Stimulated activated CD8-positive, alpha-beta memory T cell treated with anti-CD3 and anti-CD28 coated beads, Interleukin-15, amount 100 ng/mL, for 24 hours (primary cell): ENCODE results near the gene MYO1E.
"Not testable (repeated sequence)": the region's sequence is repeated elsewhere in the genome, so short reads cannot be mapped to it uniquely, and the experiment has no call there.

Source experiments
- DNase-seq: peaks from one replicate; pipeline ENCODE4 v3.0.0-alpha.2; 2020; ENCODE audit warnings: low read depth

MYO1E gene

DNA sequence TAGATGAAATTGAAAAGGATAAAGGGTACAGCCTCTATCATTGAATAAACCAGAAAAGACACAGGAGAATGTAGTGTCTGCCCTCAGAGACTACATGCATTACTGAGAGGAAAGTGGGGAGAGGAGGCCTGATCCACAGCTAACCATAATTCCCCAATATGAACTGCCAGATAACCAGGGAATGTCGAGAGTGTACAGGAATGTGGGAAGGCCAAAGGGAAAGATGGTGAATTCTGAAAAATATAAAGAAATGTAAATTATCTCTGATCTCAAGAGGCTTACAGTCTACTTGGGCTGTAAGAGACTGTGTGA is 22.3 kb downstream of the MYO1E start:
- no peak for DNase-seq

DNA sequence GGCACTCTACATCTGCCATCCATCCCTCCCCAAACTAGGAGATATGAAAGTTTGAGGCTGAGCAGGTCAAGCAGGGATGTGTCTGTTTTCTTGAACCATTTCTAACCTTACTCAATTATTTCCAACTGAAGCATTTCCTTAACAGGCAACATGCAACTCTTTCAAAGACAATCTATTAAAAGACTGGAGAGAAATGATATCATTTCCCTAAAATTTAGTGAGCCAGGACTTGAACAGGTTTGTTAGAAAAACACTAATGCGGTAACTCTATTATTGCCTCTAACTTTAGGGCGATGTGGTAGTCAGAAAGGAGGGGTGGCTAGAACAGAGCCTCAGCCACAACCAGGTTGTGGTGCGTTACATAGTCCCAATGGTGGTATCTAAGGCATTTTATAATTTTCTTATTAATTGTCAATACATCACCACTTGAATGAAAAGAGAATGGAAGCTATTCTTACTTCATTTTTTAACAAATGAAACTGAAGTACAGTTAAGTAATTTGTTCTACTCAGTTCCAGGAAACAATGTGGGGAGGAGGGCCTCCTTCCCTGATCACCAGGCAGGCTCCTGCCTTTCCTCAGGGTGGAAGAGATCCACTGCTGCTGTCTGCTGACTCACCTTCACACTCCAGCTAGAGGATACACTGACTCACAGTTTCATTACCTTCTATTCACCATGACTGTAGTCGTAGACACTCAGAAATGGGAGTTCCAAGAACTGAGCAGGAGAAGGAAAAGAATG is 22.8 kb downstream of the MYO1E start:
- no peak for DNase-seq

DNA sequence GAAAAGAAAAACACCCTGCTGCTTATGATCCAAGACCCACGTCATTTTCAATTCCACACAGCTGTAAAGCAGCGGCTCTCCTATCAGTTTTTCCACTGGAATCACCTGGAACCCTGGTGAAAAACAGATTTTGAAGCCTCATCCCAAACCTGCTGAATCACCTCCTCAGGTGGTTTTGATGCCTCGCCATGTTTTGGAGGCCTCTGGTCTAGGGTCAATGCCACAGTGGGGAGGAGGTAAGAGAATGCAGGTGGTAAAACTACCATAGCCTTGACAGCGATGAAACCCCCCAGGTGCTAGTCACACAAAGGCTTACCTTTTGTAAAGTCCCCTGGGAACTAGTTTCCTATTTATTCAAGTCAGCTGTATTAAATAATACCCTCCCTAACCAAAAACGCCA is 24.8 kb downstream of the MYO1E start:
- no peak for DNase-seq

DNA sequence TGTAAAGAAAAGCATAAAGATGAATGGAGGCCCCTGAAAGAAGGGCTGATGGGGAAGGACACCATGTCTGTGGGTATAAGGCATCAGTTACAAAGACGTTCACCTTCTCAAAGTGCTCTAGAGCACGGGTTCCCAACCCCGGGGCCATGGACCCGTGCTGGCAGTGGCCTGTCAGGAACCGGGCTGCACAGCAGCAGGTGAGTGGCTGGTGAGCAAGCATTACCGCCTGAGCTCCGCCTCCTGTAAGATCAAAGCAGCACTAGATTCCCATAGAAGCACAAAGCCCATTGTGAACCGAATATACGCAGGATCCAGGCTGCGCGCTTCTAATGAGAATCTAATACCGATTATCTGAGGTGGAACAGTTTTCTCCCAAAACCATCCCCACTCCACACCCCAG is 25.7 kb downstream of the MYO1E start:
- no peak for DNase-seq

DNA sequence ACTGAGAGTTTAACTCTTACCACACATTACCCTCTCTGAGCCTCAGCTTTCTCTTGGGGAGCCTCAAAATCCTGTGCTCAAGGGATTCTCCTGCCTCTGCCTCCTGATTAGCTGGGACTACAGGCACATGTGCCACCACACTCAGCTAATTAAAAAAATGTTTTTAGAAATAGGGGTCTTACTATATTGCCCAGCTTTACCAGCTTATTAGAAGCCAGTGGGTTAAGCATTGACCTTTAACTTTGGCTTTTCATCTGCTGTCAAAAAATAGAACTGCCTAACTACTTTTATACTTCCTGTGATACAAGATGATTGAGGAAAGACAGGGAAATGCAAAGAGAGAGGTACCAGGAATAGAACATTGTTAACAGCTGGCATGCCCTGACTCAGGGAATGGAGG is 27.3 kb downstream of the MYO1E start:
- no peak for DNase-seq

DNA sequence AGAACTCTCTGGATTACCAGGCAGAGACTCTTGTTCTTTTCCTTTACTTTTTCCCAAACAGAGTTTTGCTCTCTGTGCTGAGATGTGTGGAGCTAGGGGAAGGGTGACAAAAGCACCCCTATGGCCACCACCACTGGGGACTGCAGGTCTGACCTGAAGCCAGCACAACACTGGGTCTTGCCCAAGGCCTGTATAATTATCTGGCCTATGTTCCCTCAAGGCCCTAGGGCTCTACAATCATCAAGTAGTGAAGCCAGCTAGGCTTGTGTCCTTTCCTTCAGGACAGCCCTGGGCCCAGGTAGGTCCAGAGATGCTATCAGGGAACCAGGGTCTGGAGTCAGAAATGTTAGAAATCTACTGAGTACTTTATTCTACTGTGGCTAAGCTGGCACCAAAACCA is 28.4 kb downstream of the MYO1E start:
- DNase-seq: no peak

DNA sequence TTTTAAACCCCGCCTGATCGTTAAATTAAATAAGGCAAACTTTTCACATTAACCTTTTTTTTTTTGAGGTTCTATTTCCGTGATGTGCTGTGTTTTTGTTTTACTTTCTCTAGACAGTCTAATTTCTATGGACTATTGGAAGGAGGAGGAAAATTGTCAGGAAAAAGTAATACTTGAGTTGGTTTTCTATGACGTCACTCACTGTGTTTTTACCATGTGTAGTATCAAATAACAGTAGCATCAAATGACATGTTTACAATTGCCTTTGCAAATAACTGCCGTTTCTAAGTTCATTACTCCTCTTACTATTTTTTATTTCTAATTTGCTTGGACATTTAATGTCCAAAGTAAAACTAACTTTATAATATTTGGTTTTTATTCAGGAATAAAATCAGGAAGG is 32.3 kb downstream of the MYO1E start:
- DNase-seq: no peak

DNA sequence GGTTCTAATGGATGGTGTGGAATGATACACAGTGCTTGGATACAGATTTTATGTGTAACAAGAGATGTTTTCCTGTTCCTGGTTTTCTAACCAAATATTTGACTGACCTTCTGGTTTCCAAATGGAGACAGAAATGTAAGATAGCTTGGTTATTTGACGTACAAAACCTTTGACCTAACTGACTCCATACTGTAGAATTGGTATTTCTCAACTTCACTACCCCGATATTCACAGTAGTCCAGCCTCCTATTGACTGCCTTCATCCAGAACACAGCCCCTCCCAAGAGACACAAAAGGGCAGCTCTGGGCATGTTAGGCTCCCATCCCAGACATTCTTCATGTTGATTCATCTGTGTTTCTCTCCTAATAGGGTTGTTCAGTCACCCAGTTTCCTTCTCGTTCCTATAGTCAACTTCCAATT is 33.4 kb downstream of the MYO1E start:
- DNase-seq: no peak

DNA sequence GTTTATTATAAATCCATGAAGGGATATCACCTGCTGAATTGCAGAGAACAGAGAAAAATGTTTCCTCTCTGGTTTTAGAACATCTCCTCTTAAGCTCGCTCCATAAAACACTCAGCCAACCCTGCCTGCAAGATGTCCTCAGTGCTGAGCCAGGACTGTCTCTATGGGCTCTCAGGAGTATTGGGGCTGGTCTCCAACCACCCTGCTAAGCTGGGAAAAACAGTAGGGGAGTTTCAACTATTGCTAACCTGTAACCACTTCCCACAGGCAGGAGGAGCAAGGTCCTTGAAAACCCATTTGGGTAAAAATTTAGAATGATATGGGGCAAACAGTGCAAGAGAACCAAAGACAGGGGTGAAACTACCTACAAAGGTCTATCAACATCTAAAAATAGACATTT is 34.3 kb downstream of the MYO1E start:
- no peak for DNase-seq

DNA sequence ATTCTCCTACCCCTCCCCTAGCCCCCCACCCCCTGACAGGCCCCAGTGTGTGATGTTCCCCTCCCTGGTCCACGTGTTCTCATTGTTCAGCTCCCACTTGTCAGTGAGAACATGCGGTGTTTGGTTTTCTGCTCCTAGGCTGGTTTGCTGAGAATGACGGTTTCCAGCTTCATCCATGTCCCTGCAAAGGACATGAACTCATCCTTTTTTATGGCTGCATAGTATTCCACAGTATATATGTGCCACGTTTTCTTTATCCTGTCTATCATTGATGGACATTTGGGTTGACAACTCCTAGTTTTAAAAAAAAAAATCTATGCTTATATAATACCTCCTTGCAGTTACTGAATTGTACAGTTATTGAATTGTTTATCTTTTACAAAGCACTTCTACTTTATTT is 35.9 kb downstream of the MYO1E start:
- DNase-seq: not testable (repeated sequence)

DNA sequence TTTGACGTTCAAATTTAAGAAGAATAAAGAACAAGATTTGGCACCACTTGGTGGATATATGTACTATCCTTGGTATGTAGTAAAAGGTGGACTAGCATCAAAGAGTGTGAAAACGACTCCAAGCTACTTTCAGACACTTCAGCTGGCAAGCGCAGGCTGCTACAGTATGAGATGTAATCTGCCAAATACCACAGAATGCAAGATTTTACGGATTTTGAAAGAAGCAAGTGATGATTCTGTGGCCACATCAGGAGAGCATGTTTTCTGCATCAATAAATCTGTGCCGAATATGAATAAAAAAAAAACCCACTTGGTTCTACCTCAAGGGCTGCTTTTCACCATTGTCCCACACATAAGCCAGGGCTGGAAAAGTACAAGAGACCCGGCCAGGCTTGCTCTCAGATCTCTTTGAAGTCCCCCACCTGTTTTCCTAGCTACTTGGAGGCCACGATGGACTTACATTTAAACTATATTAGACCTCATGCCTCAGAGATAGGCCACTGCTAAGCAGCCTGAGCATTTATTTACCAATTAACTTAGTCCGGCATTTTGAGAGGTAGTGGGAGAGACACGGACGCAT is 37.4 kb downstream of the MYO1E start:
- DNase-seq: no peak

DNA sequence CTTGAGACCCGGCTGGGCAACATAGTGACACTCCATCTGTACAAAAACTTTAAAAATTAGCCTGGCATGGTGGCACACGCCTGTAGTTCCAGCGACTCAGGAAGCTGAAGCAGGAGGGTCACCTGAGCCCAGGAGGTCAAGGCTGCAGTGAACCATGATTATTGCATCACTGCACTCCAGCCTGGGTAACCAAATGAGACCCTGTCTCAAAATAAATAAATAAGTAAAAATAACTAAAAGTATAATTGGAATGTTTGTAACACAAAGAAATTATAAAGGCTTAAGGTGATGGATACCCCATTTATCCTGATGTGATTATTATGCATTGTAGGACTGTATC is 38.6 kb downstream of the MYO1E start:
- no peak for DNase-seq

DNA sequence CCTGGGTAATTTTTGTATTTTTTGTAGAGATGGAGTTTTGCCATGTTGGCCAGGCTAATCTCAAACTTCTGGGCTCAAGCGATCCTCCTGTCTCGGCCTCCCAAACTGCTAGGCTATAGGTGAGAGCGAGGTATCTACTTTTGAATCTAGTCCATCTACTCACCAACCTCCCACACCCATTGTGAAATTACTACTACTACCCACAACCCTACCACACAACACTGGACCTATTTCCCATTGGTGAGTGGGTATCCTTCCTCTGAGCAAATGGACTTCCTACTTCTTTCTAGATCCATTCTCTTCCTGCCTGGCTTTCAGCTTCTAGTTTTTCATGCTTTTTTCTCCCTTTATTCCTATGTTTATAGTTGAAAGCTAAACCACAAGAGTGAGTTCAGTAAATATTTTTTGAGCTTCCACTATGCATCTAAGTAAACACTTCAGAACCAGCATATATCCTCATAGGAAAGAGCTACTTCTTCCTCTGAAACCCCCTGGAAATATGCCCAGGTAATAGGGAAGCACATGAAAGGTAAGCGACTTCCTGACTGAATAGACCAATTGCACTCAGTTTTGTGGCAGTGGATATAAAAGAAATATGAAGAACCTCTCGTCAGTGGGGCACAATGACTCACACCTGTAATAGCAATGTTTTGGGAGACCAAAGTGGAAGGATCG is 39.1 kb downstream of the MYO1E start:
- no peak for DNase-seq

DNA sequence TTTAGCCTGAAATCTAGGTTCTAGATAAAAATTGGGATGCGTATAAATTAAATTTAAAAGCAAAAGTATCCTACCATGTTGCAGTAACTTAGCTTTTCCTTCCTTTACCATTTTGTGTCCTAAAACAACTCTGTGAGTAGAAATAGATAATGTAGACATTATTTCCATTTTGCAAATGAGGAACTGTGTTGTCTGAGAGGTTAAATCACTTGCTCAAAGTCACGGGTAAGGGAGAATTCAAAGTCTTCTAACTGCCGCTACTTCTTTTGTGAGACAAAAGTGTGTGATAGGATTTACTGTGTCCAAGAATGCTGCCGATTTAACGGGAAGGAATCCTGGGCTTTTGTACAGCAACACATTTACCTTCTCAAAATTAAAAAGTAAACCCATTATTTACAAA is 40.7 kb downstream of the MYO1E start:
- no peak for DNase-seq

DNA sequence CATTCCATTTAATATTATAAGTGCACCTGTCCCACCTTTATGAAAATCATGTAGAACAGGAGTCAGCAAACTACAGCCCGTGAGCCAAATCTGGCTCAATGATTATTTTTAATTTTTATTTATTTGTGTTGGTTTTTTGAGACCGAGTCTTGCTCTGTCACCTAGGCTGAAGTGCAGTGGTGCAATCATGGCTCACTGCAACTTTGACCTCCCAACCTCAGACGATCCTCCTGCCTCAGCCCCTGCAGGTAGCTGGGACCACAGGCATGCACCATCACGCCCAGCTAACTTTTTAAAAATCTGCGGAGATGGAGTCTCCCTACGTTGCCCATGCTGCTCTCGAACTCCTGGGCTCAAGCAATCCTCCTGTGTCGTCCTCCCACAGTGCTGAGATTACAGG is 42.0 kb downstream of the MYO1E start:
- DNase-seq: no peak

DNA sequence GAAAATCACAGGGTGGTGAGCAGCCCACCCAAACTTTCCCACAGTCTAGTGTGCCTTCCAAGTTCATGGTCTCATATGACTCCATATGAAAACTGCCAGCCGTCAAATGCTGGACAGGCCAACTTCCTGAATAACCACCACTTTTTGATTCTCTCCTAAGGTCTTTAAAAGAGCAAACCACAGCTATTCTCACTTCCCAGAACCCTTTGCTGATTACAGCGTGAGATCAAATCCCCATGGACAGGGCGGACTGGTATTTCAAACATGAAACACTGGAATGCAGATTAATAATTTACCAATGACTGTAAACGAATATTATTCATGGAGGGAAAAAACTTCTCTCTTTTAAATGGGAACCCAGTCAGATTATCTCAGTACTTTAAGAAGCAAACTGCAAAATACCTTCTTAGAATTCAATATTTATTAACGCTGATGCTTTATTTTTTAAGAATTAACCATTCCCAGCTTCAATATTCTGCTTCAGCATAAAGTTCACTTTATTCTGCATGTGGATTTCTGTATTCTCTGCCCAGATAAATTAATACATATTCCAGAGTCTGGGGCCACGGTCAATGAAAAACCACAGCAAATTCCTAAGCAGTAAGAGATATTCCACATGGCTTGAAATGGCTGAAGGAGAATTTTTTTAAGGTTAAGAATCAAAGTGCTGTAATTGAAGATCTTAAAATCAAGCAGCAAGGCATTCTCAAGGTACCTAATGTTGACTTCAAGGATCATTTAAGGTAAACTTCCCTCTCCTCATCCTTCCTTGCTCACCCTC is 42.9 kb downstream of the MYO1E start:
- no peak for DNase-seq

DNA sequence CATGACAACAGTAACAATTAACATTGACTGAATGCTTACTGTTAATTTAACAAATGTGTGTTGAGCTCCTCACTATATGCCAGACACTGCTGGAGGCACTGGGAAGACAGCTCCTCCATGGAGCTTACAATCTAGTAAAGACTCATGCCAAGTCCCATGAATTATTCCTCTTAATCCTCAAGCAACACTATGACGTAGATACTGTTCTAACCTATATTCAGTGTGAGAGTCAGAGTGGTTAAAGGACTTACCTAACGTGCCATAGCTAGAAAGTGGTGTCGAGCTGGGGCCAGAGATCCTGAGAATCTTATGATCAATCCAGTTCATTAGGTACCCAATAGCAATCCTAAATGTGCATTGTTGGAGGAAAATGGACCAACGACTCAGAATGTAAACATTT is 43.6 kb downstream of the MYO1E start:
- no peak for DNase-seq

DNA sequence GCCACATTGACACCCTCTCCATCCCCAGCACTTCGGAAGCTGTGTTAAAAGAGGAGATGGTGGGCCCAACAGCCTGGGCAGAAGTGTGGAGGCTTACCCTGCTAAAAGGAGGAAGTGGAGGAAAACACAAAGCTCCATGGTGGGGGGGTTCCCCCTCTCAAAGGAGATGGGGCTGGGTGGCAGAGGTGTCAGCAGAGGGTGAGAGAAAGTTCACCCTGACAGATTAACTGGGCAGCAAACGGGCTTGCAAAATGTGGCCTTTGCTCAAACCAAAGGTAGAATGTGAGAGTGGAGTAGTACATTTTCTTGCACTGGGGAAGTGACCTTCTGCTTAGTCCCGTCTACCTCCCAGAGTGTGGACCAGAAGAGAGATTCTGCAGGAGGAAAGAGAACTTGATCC is 44.7 kb downstream of the MYO1E start:
- no peak for DNase-seq

DNA sequence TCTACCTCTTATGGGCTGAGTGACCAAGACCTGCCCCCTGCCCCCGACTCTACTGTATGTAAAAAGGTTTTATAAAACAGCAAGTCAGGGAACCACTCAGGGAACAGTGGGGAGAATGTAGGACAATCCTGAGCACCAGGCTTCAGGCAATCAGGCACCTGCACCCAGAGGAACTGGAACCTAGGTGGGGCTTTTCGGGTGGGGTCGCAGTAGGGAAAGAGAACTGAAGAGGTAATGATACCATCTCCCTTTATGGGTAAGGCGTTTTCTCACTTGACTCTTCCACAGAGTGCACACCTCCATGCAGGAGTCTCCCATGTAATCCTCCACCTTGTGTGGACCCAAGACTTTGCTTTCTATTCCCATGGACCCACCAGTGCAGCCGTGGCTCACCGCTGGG is 45.8 kb downstream of the MYO1E start:
- no peak for DNase-seq

DNA sequence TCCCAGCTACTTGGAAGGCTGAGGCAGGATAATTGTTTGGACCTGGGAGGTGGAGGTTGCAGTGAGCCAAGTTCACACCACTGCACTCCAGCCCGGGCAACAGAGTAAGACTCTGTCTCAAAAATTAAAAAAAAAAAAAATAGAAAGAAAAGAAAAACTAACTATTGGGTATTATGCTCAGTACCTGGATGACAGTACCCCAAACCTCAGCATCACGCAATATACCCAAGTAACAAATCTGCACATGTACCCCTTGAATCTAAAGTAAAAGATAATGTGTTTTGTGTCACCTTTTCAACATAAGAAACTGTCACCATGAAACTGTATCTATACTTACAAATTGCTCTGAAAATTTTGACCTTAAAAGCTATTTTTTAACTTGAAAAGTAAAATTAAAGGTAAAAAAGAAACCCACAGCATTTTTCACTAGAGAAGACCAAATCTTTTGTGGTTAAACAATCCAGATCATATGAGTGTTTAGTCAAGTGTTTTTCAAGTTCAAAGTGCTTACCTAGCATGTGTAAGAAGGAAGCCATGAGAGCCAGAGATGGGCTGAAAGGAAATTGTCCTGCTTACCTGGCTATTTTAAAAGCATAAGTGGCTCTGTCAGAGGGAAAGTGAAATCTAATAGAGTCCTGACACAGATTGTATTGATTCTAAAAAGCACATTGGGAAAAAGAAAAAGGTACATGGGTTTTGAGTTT is 50.5 kb downstream of the MYO1E start:
- DNase-seq: no peak

DNA sequence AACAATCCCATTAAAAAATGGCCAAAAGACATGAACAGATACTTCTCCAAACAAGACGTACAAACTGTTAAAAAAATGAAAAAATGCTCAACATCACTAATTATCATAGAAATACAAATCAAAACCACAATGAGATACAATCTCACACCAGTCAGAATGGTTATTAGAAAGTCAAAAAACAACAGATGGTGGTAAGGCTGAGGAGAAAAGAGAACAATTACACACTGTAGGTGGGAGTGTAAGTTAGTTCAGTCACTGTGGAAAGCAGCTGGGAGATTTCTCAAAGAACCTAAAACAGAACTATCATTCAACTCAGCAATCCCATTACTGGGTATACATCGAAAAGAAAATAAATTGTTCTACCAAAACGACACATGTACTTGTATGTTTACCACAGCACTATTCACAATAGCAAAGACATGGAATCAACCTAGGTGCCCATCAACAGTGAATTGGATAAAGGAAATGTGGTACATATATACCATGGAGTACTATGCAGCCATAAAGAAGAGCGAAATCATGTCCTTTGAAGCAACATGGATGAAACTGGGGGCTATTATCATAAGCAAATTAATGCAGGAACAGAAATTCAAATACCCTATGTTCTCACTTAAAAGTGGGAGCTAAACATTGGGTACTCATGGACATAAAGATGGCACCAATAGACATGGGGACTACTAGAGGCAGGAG is 51.5 kb downstream of the MYO1E start:
- DNase-seq: no peak

DNA sequence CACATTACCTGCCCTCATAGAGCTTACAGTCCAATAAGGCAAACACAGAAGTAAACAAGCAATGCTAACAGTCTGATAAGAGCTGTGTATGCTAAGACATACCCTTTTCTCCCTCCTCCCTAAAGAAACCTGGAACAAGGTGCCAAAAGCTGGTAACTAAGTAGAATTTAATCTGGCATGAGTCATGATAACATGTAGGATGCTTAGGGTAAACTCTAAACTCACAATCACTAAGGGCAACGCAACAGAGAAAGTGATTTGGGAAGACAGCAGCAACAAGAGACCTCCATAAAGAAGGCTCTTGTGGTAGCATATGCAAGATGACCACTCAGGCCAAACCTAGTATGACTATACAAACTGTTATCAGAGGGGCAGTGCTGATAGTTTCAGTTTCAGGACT is 55.5 kb downstream of the MYO1E start:
- DNase-seq: no peak
